Inflammatory macrophage treated with lipopolysaccharide for 4 hours (primary cell): ENCODE data around the gene TYMP.

Source experiments
- DNase-seq: peaks from one replicate; pipeline ENCODE4 v3.0.0-alpha.2; 2020

Gene TYMP

DNA sequence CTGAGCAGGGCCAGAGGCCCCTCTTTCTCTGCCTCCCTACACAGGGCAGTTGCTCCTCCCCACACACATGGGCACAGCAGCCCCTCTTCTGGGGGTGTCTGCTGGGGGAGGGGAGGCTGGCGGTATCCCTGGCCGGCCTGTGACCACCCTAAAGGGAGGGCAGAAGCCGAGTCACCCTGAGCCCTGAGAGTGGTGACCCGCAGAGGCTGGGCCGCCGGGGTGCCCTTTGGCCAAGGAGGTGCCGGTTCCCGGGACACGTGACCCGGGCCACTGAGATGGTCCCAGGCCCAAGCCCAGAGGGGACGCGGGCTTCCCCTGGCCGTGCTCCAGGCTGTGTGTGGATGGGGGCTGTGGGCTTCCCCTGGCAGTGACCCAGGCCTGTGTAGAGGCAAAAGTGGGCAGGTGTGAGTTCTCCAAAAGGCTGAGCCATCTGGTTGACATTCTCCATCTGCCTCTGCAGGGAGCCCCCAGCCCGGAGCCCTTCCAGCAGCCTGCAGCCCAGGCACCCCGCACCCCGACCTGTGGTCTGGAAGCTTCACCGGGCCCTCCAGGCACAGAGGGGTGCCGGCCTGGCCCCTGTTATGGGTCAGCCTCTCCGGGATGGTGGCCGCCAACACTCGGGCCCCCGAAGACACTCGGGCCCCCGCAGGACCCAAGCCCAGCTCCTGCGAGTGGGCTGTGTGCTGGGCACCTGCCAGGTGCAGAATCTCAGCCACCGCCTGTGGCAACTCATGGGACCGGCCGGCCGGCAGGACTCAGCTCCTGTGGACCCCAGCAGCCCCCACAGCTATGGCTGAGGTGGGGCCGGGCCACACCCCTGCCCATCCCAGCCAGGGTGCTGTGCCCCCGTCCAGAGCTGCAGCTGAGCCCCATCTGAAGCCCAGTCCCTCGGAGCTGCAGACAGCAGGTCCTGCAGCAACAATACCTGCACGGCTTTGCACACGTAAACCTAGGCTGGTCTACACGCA, 47.4 kb downstream of the TYMP start:
- no peak for DNase-seq

DNA sequence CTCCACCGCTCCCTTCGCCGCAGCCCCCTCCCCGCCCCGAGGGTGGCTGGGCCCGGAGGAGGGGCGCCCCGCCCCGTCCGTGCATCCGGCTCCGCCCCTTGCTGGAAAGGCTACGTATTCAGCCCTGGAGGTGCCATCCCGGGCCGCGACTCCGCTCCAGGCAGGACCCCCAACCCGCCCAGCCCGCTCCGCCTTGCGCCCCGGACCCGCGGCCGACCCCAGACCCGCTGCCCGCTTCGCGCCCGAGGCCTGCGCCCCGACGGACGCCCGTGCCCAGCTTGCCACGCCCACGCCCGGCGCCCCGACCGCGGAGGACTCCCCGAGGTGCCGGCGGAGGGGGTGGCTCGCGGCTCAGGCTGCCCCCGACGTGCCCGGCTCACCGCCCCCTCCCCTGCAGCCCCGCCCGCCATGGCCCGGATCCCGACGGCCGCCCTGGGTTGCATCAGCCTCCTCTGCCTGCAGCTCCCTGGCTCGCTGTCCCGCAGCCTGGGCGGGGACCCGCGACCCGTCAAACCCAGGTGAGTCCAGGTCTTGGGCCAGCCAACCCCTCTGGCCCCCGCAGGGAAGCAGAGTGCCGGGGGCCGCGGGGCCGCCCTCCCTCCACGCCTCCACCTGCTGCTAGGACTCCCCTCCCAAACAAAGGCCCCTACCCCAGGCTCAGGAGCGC, 48.2 kb downstream of the TYMP start, which contains the start of gene ADM2:
Gene ADM2, plus strand, starts transcription at position 104 of the 667 bp plus-strand sequence. Its CDS starts 305 bp downstream, at position 409.
- no peak for DNase-seq

- DNase-seq, result no peak
Observed at GRCh38 chr22:50481045-50481439, 48.8 kb downstream of the TYMP start.

- DNase-seq, result no peak
Observed at GRCh38 chr22:50479721-50480120, 50.1 kb downstream of the TYMP start.

DNA sequence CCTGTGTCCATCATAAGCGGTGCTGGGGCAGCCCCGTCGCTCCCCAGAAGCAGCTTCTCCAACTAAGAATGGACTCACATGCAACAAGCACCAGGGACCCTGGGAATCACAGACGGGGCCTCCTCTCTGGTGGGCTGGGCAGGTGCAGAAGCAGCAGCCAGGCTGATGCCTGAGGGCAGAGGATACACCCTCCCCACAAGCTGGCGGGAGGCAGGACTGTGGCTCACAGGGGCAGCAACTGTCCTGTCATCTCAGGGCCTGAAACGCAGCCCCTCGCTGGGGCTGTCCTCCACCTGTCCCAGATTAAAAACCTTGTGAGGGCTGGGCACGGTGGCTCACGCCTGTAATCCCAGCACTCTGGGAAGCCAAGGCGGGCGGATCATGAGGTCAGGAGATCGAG, 51.9 kb downstream of the TYMP start:
- no peak for DNase-seq

- no peak for DNase-seq
Observed at GRCh38 chr22:50476868-50477267, 52.9 kb downstream of the TYMP start.
